Lower leg skin (tissue), 4 donors: ENCODE results near the gene RUVBL2. TPM values are rescaled to one million over a fixed set of nuclear protein-coding genes. Genes with fewer than 3 reads are reported as not detected.
"Not testable (repeated sequence)": the region's sequence is repeated elsewhere in the genome, so short reads cannot be mapped to it uniquely, and the experiment has no call there.

Source experiments
- DNase-seq, 2 donors: peaks; one replicate each; pipeline ENCODE4 v3.0.0-alpha.2; 2019; ENCODE audit warnings: low spot score in 2 of 2
- H3K4me3 ChIP-seq: fragments of 200-600 bp; sonication (generic); 2 replicates; pipeline ENCODE4 v1.5.1; 2017; ENCODE audit warnings: mild to moderate bottlenecking, low read depth; ENCODE audit not compliant: poor library complexity, severe bottlenecking
- POLR2A ChIP-seq, 2 donors: fragments of 450-650 bp; IDR thresholded peaks; one replicate each; pipeline ENCODE4 v1.6.1; 2016 to 2017; ENCODE audit warnings: antibody characterized with exemption in 2 of 2, mild to moderate bottlenecking in 1 of 2, moderate library complexity in 1 of 2
- WGBS, 2 donors: methylation state at CpG; one replicate each; pipeline ENCODE4 v1.1.5; 2018; 5-methylcytosine and 5-hydroxymethylcytosine counted together
- intact Hi-C: fragments of 100-400 bp; cut with DNase I; formaldehyde crosslinking; loops from one replicate; pipeline ENCODE4 v1.15.0; 2023; ENCODE audit warnings: low total_unique reads
- total RNA-seq, 4 donors: library from RNA; depleted of rRNA; stranded (reverse); fragments of >200 nt; gene quantifications; one replicate each; pipeline ENCODE4 v1.1.0, GENCODE V29; 2016
- TF ChIP-seq, protein P1 (sequence below), 3 donors: fragments of 450-650 bp; IDR thresholded peaks; one replicate each; pipeline ENCODE4 v1.5.1; 2016; ENCODE audit warnings: antibody characterized with exemption in 3 of 3, mild to moderate bottlenecking in 3 of 3, moderate library complexity in 2 of 3

RUVBL2 gene
- total RNA-seq, 4 donors from 2014 or later = 61.3 to 83.8 (median 83.3) TPM

DNA sequence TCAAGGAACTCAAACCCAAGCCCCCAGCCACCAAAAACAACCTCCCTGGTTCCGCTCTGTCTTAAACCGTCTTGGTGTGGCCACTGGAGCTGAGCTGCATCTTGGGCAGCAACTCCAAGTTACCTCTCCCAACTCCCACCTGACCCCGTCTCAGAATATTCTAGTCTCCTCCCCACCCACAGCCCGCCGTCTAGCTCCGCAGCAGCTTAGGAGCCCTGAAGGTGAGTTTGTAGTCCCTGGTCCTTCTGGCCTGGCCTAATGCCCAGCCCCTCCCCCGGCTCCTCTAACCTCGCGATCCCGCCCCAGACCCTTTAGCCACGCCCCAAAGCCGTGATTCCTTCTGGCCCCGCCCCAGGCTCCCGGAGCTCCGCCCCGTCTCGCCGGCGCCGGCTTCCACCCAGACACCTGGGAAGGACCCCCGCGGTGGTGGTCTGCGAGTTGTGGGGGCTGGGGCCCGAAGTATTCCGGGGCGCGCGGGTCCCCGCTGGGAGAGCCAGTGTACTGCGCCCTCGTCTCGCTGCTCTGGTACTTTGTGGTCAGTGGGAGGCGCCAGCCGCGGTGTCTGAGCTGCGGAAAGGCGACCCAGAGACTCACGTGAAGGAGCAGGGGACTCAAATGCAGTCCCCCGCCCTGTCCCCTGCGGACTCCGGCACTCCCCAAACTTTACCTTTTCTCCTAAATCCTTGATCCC lies 25.7 kb downstream of the RUVBL2 start:
- H3K4me3 ChIP-seq = peak overlapping the region; percentile 7
- peak; percentile 62 to 93 for DNase-seq
- TF ChIP-seq, protein P1, sequence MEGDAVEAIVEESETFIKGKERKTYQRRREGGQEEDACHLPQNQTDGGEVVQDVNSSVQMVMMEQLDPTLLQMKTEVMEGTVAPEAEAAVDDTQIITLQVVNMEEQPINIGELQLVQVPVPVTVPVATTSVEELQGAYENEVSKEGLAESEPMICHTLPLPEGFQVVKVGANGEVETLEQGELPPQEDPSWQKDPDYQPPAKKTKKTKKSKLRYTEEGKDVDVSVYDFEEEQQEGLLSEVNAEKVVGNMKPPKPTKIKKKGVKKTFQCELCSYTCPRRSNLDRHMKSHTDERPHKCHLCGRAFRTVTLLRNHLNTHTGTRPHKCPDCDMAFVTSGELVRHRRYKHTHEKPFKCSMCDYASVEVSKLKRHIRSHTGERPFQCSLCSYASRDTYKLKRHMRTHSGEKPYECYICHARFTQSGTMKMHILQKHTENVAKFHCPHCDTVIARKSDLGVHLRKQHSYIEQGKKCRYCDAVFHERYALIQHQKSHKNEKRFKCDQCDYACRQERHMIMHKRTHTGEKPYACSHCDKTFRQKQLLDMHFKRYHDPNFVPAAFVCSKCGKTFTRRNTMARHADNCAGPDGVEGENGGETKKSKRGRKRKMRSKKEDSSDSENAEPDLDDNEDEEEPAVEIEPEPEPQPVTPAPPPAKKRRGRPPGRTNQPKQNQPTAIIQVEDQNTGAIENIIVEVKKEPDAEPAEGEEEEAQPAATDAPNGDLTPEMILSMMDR (IDR thresholded peaks at IDR 0.05) = no peak
- no peak for TF ChIP-seq POLR2A (IDR thresholded peaks at IDR 0.05)
- intact Hi-C loops = no loop called here
- 13 to 29% methylated on average over 36 to 41 of the region's 41 CpGs for WGBS, 2 donors

DNA sequence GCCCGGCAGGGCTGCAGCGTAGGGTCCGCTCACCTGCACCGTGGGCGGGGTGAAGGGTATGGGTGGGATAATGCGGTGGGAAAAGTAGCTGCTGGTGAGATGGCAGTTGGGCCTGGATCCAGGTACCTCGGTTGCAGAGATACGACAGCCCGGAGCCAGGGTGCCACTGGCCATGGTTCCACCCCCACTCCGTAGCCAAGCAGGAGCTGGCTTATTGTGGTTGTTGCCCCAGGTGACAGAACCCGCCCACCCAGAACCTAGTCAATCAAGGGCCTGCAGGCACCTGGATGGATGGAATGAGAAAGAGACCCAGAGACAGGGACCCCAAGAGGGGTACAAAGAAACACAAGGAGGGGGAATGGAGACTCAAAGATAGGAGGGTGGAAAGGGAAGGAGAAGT lies 26.7 kb downstream of the RUVBL2 start:
- DNase-seq = no peak
- WGBS, 2 donors = 66 to 70% methylated on average over 11 of the region's 11 CpGs
- intact Hi-C loops = no loop called here
- H3K4me3 ChIP-seq = no peak overlapping the region
- TF ChIP-seq, protein P1 (IDR thresholded peaks at IDR 0.05) = no peak
- no peak for TF ChIP-seq POLR2A (IDR thresholded peaks at IDR 0.05)

DNA sequence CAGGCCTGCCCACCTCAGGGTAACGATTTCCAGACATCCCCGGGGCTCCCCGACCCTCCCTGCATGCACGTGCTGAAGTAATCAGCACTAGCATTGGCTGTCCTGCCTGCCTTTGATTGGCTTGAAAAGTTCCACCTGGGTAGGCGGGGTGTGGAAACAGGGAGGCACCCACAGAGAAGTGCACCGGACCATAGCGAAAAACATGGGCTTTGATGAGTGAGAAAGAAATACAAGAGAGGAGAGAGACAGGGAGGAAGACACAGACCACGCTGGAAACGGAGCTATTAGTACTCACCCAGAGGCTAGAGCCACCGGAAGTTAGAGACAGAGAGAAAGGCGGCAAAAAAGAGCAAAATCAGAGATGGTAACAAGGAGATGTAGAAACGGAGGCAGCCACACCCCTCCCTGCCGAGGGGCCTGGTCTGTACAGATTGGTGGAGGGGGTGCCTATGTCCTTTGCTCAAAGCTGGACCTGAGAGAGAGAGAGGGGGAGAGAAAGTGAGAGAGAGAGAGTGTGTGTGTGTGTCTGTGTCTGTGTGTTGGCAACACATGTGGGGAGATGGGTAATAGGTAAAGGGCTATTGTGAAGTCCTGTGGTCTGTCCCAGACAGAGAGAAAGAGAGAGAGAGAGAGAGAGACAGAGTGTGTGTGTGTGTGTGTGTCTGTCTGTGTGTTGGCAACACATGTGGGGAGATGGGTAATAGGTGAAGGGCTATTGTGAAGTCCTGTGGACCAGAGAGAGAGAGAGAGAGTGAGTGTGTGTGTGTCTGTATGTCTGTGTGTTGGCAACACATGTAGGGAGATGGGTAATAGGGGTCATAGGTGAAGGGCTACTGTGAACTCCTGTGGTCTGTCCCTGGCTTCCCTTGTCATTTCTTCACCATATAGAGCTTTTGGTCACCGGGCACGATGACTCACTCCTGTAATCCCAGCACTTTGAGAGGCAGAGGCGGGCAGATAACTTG lies 27.5 kb downstream of the RUVBL2 start:
- TF ChIP-seq, protein P1 (IDR thresholded peaks at IDR 0.05) = no peak
- no peak for TF ChIP-seq POLR2A (IDR thresholded peaks at IDR 0.05)
- DNase-seq = no peak
- WGBS, 2 donors = 41% methylated on average over 16 of the region's 16 CpGs
- H3K4me3 ChIP-seq = no peak overlapping the region
- intact Hi-C loops = no loop called here

DNA sequence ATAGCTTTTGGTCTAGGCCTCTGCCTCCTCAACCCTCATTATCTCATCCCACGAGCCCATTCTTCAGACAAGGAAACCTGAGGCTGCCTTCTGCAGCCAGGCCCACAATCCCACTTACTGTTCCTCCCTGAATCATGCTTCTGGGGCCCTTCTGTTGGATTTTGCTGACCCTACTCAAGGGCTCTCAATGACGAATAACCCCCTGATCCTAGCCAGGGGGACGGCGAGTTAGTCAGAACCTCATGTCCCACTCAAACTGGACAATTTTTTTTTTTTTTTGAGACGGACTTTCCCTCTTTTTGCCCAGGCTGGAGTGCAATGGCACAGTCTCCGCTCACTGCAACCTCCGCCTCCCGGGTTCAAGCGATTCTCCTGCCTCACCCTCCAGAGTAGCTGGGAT lies 28.4 kb downstream of the RUVBL2 start:
- 94 to 96% methylated on average over 9 of the region's 9 CpGs for WGBS, 2 donors
- H3K4me3 ChIP-seq = no peak overlapping the region
- no peak for DNase-seq
- no peak for TF ChIP-seq POLR2A (IDR thresholded peaks at IDR 0.05)
- TF ChIP-seq, protein P1 (IDR thresholded peaks at IDR 0.05) = no peak
- intact Hi-C loops = no loop called here

DNA sequence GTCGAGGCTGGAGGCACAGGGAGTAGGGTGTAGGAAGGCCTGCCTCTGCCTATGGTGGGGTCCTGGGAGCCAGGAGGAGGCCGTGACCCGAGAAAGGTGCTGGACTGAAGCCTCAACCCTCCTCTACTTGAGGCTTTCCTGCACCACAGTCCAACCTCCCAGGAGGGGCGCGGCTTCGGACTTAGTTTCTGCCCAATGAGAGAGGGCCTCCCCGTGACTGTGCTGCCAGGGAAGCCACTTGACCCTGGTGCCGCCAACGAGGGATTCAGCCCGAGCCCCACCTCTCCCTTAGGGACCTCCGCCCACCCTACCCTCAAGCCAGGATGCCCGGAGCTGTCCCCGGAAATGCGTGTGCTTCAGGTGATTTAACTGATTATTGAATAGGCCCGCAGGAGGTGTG lies 30.5 kb downstream of the RUVBL2 start, which contains the start of gene CGB3:
CGB3 (minus strand) TSS at position 101 of the 400 bp plus-strand sequence. CDS start 362 bp downstream, outside the sequence.
- H3K4me3 ChIP-seq, intact Hi-C loops, DNase-seq: not testable (repeated sequence)
- 70 to 73% methylated on average over 13 to 14 of the region's 15 CpGs for WGBS, 2 donors

DNA sequence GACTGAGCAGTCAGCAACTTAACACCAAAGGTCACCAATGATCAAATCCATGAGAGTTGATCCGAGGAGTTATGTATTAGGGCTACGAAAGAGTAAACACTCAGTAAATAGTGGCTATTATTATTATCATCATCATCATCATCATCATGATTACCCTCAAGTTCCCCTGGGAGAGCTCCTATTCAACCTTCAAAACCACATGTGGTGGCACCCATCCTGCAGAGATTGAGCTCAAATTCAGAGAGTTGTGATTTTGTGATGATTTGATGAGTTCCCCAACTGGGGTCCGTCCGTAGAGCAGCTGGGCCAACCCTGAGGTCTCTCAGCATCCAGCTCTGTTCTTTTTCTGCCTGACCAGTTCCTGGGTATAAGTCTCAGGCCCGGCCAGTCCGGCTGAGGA lies 31.4 kb downstream of the RUVBL2 start:
- DNase-seq, intact Hi-C loops, H3K4me3 ChIP-seq: not testable (repeated sequence)
- 85 to 87% methylated on average over 4 of the region's 6 CpGs for WGBS, 2 donors

DNA sequence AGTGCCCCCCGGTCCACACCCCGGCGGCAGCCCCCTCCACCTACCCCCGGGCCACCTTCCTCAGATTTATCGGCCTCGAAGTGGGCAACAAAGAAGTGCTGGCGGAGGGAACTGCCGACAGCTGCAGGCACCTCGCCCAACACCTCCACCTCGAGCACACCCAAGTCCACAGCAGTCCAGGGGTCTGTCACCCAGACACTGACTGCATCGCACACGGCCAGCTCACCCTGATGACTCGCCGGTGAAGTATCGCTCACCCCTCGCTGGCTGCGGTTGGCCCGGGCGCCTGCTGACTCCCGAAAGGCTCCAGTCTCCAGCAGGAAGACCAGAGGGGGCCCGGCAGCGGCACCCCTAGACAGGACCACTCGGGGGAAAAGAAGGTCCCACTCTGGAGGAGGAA lies 31.9 kb downstream of the RUVBL2 start:
- intact Hi-C loops, H3K4me3 ChIP-seq, DNase-seq: not testable (repeated sequence)
- 84 to 87% methylated on average over 13 to 23 of the region's 23 CpGs for WGBS, 2 donors

DNA sequence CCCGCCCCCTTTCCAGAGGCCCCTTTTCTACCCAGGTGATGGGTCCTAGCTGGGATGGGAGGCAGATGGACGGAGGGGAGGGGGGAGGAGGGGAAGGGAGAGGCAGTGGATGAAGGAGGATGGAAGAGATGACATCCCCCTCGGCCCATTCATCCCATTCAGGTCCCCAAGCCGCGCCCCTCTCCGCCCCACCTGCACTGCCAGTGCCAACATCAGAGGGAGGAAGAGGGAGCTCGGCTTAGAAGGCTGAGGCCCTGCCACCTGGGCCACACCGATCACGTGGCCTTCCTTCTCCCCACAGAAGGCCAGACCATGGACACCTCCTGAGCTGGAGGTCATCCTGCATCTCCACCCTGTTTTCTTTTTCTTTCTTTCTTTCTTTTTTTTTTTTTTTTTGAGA lies 35.0 kb downstream of the RUVBL2 start:
- H3K4me3 ChIP-seq, DNase-seq, intact Hi-C loops: not testable (repeated sequence)
- 79 to 83% methylated on average over 9 of the region's 9 CpGs for WGBS, 2 donors

DNA sequence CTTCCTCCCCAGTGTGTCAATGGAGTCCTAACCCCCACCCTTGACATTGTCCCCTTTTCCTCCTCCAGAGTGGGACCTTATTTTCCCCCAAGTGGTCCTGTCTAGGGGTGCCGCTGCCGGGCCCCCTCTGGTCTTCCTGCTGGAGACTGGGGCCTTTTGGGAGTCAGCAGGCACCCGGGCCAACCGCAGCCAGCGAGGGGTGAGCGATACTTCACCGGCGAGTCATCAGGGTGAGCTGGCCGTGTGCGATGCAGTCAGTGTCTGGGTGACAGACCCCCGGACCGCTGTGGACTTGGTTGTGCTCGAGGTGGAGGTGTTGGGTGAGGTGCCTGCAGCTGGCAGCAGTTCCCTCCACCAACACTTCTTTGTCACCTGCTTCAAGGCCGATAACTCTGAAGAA lies 36.1 kb downstream of the RUVBL2 start:
- intact Hi-C loops, H3K4me3 ChIP-seq, DNase-seq: not testable (repeated sequence)
- 85 to 87% methylated on average over 13 to 14 of the region's 14 CpGs for WGBS, 2 donors

DNA sequence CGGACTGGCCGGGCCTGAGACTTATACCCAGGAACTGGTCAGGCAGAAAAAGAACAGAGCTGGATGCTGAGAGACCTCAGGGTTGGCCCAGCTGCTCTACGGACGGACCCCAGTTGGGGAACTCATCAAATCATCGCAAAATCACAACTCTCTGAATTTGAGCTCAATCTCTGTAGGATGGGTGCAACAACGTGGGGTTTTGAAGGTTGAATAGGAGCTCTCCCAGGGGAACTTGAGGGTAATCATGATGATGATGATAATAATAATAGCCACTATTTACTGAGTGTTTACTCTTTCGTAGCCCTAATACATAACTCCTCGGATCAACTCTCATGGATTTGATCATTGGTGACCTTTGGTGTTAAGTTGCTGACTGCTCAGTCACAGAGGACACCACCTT lies 36.6 kb downstream of the RUVBL2 start:
- intact Hi-C loops, DNase-seq: not testable (repeated sequence)
- WGBS, 2 donors = 88 to 91% methylated on average over 6 of the region's 8 CpGs

More for the DNA sequence above, 36.6 kb downstream of the RUVBL2 start:
- H3K4me3 ChIP-seq = not testable (repeated sequence)
